GM18909 (cell line): ENCODE results near the gene PZP.
"Not testable (repeated sequence)": the region's sequence is repeated elsewhere in the genome, so short reads cannot be mapped to it uniquely, and the experiment has no call there.

ENCODE experiments used
- ATAC-seq: cut with Tn5 transposase; IDR thresholded peaks from one replicate; pipeline ENCODE4 v1.9.1; 2021; ENCODE audit warnings: mild to moderate bottlenecking; ENCODE audit not compliant: unreplicated experiment, poor library complexity

Gene PZP

GRCh38 chr12:9208229-9208628 is at the start of gene PZP:
Gene PZP (minus strand): TSS chr12:9208395. CDS start chr12:9208341, 54 bp downstream.
- ATAC-seq, result no peak

- no peak for ATAC-seq
Measured at GRCh38 chr12:9256758-9257405, 48.7 kb upstream of the PZP start.

GRCh38 chr12:9256341-9256740 is 48.1 kb upstream of the PZP start:
- ATAC-seq, result no peak

GRCh38 chr12:9255837-9256236 is 47.6 kb upstream of the PZP start:
- no peak for ATAC-seq

- ATAC-seq, result no peak
Measured at GRCh38 chr12:9253464-9253863, 45.3 kb upstream of the PZP start.

- not testable (repeated sequence) for ATAC-seq
Measured at GRCh38 chr12:9252791-9253190, 44.6 kb upstream of the PZP start.

- ATAC-seq, result no peak
Measured at GRCh38 chr12:9252256-9252655, 44.1 kb upstream of the PZP start.

- ATAC-seq, result no peak
Measured at GRCh38 chr12:9248435-9248834, 40.2 kb upstream of the PZP start.

- no peak for ATAC-seq
Measured at GRCh38 chr12:9244894-9245293, 36.7 kb upstream of the PZP start.

- ATAC-seq, result no peak
Measured at GRCh38 chr12:9243999-9244649, 35.9 kb upstream of the PZP start.

GRCh38 chr12:9241301-9241700 is 33.1 kb upstream of the PZP start:
- ATAC-seq, result no peak

- ATAC-seq, result no peak
Measured at GRCh38 chr12:9240776-9241175, 32.6 kb upstream of the PZP start.

- not testable (repeated sequence) for ATAC-seq
Measured at GRCh38 chr12:9240004-9240635, 31.9 kb upstream of the PZP start.

- no peak for ATAC-seq
Measured at GRCh38 chr12:9237286-9237685, 29.1 kb upstream of the PZP start.

- no peak for ATAC-seq
Measured at GRCh38 chr12:9235519-9235918, 27.3 kb upstream of the PZP start.

GRCh38 chr12:9227950-9228349 is 19.8 kb upstream of the PZP start:
- ATAC-seq, result no peak

- no peak for ATAC-seq
Measured at GRCh38 chr12:9223830-9224229, 15.6 kb upstream of the PZP start.

- no peak for ATAC-seq
Measured at GRCh38 chr12:9221483-9221882, 13.3 kb upstream of the PZP start.

- ATAC-seq, result not testable (repeated sequence)
Measured at GRCh38 chr12:9221011-9221410, 12.8 kb upstream of the PZP start.

GRCh38 chr12:9214534-9214933 is 6.3 kb upstream of the PZP start:
- no peak for ATAC-seq

GRCh38 chr12:9211687-9212086 is 3.5 kb upstream of the PZP start:
- no peak for ATAC-seq

- ATAC-seq, result no peak
Measured at GRCh38 chr12:9204380-9204779, 3.8 kb downstream of the PZP start.
